NK-92 (cell line): Measurements from ENCODE around the gene NME4.

ENCODE experiments used
- DNase-seq: peaks from one replicate; lab custom pipeline; 2025; ENCODE audit not compliant: unreplicated experiment; lab: John Stamatoyannopoulos, UW

Gene NME4

GRCh38 chr16:425082-425718 lies 28.2 kb downstream of the NME4 start, which contains the start of gene RAB11FIP3:
RAB11FIP3 (plus strand) TSS chr16:425649; CDS start chr16:426007, 358 bp downstream.
- no peak for DNase-seq

- no peak for DNase-seq
Observed at GRCh38 chr16:425740-426114, 28.7 kb downstream of the NME4 start.

- no peak for DNase-seq
Observed at GRCh38 chr16:426115-426905, 29.3 kb downstream of the NME4 start.

- no peak for DNase-seq
Observed at GRCh38 chr16:426906-427249, 29.9 kb downstream of the NME4 start.

GRCh38 chr16:427250-427649 lies 30.3 kb downstream of the NME4 start:
- no peak for DNase-seq

GRCh38 chr16:430904-431303 lies 33.9 kb downstream of the NME4 start:
- DNase-seq, result no peak

- no peak for DNase-seq
Observed at GRCh38 chr16:440627-441026, 43.6 kb downstream of the NME4 start.

- no peak for DNase-seq
Observed at GRCh38 chr16:441447-441846, 44.4 kb downstream of the NME4 start.

GRCh38 chr16:442976-443375 lies 46.0 kb downstream of the NME4 start:
- no peak for DNase-seq

GRCh38 chr16:444027-444426 lies 47.0 kb downstream of the NME4 start:
- no peak for DNase-seq

GRCh38 chr16:445566-445965 lies 48.6 kb downstream of the NME4 start:
- DNase-seq, result no peak
